HepG2 (cell line): Measurements from ENCODE around the gene PSD4. TPM values are rescaled to one million over a fixed set of nuclear protein-coding genes. Genes with fewer than 3 reads are reported as not detected.

Source experiments
- DDIT3 ChIP-seq: sonication (generic); formaldehyde crosslinking; IDR thresholded peaks from 2 replicates; pipeline ENCODE4 v1.4.0; 2020; ENCODE audit warnings: mild to moderate bottlenecking, missing genetic modification reagents
- FOXO4 ChIP-seq: sonication (generic); formaldehyde crosslinking; conservative IDR thresholded peaks from 2 replicates; pipeline ENCODE4 v1.8.1; 2023; ENCODE audit warnings: missing genetic modification reagents
- KDM3A ChIP-seq: IDR thresholded peaks from 2 replicates; pipeline ENCODE4 v1.6.1; 2018; ENCODE audit warnings: low read depth, missing compliant biosample characterization
- MTERF4 ChIP-seq: sonication (generic); formaldehyde crosslinking; IDR thresholded peaks from 2 replicates; pipeline ENCODE4 v1.8.0; 2023; ENCODE audit warnings: mild to moderate bottlenecking, missing genetic modification reagents
- PRDM10 ChIP-seq: sonication (generic); formaldehyde crosslinking; IDR thresholded peaks from 2 replicates; pipeline ENCODE4 v1.4.0; 2020; ENCODE audit warnings: low read depth, missing genetic modification reagents
- RARA ChIP-seq: IDR thresholded peaks from 2 replicates; pipeline ENCODE4 v1.6.1; 2016; ENCODE audit warnings: missing genetic modification reagents, missing compliant biosample characterization
- SKI ChIP-seq: fragments of 450-650 bp; IDR thresholded peaks from one replicate; pipeline ENCODE4 v1.6.1; 2018; ENCODE audit warnings: mild to moderate bottlenecking; ENCODE audit not compliant: partially characterized antibody
- SOX5 ChIP-seq: IDR thresholded peaks from 2 replicates; pipeline ENCODE4 v1.6.1; 2016; ENCODE audit warnings: borderline replicate concordance
- ZBTB25 ChIP-seq: IDR thresholded peaks from 2 replicates; pipeline ENCODE4 v1.6.1; 2018; ENCODE audit warnings: missing genetic modification reagents
- ZNF24 ChIP-seq: fragments of 450-650 bp; IDR thresholded peaks from 2 replicates; pipeline ENCODE4 v1.6.1; 2017; ENCODE audit warnings: antibody characterized with exemption, mild to moderate bottlenecking
- ZNF318 ChIP-seq: sonication (generic); formaldehyde crosslinking; IDR thresholded peaks from 2 replicates; pipeline ENCODE4 v1.4.0; 2020; ENCODE audit warnings: mild to moderate bottlenecking, missing genetic modification reagents
- ZNF720 ChIP-seq: sonication (generic); formaldehyde crosslinking; IDR thresholded peaks from 2 replicates; pipeline ENCODE4 v1.4.0; 2020; ENCODE audit warnings: missing genetic modification reagents
- polyA plus RNA-seq, 8 experiments: library from polyadenylated mRNA; depleted of rRNA in 3 of 8; stranded (reverse) in 7 of 8; unstranded in 1 of 8; fragments of >200 nt; fragmentation: Illumina TruSeq in 4 of 8; extraction: Trizol in 4 of 8; gene quantifications; 2 replicates each; pipeline versions ENCODE4 v1.2.1 to v1.2.3, GENCODE V29; 2011 to 2016; ENCODE audit warnings: low read depth in 4 of 8, missing spikeins in 1 of 8, mixed read lengths in 1 of 8; ENCODE audit not compliant: insufficient read depth in 1 of 8
- total RNA-seq, 5 experiments: library from RNA; depleted of rRNA; stranded (reverse); fragments of >200 nt; fragmentation: Illumina TruSeq; extraction: Trizol; gene quantifications; 2 replicates each; pipeline ENCODE4 v1.2.3, GENCODE V29; 2016; ENCODE audit warnings: low read depth in 1 of 5

The PSD4 gene
- total and polyA plus RNA-seq, 2 of the 13 experiments (the other 11 are each of a cell fraction or from before 2014, with no cell fraction given), result 5.8 to 9.4 TPM

GRCh38 chr2:113126845-113127645 is 46.7 kb upstream of the PSD4 start, which contains the start of gene IL1RN (continued):
- TF ChIP-seq SKI (peak; percentile 91), DDIT3 (CRISPR knock-in tag) (0 out of 2 replicates have a peak, but pooled peaks have one; percentile 48), PRDM10 (CRISPR knock-in tag) (peak; percentile 80; the same call in 1 of the 2 replicates), FOXO4 (0 out of 2 replicates have a peak, but pooled peaks have one; percentile 91), KDM3A (CRISPR knock-in tag) (peak; percentile 82; the same call in 1 of the 2 replicates), RARA (CRISPR knock-in tag) (peak; percentile 95), ZNF318 (CRISPR knock-in tag) (no peak), SOX5 (CRISPR knock-in tag) (peak; percentile 97), ZNF720 (no peak), ZBTB25 (peak; percentile 84), ZNF24 (no peak), MTERF4 (CRISPR knock-in tag) (no peak)
